GM12864 (cell line): ENCODE results near the gene PALLD.
A peak's percentile ranks its signal among the peaks of the same experiment; 100 is the strongest.

Experiments used
- DNase-seq: peaks from one replicate; pipeline ENCODE4 v3.0.0-alpha.2; 2011; ENCODE audit warnings: low read depth
- H3K4me3 ChIP-seq: 2 replicates; pipeline ENCODE4 v1.5.1; 2011; ENCODE audit warnings: mild to moderate bottlenecking, low read depth, low read length, control low read depth
- CTCF ChIP-seq: IDR thresholded peaks from 2 replicates; pipeline ENCODE4 v1.5.1; 2011; ENCODE audit warnings: low read depth, mild to moderate bottlenecking, moderate library complexity, low read length, control low read depth, inconsistent platforms; ENCODE audit errors: missing control alignments

PALLD gene

GRCh38 chr4:168574581-168575295 is 77.9 kb downstream of the PALLD start:
- no peak for DNase-seq
- no peak for TF ChIP-seq CTCF

GRCh38 chr4:168575473-168575872 is 78.6 kb downstream of the PALLD start:
- no peak for DNase-seq
- no peak for TF ChIP-seq CTCF
- no peak overlapping the region for H3K4me3 ChIP-seq

More at GRCh38 chr4:168574581-168575295, 77.9 kb downstream of the PALLD start:
- no peak overlapping the region for H3K4me3 ChIP-seq

- no peak for DNase-seq
These were observed 80.8 kb downstream of the PALLD start for GRCh38 chr4:168577624-168578023.

GRCh38 chr4:168580228-168580627 is 83.4 kb downstream of the PALLD start:
- no peak overlapping the region for H3K4me3 ChIP-seq
- DNase-seq: no peak
- TF ChIP-seq CTCF: no peak

More at GRCh38 chr4:168577624-168578023, 80.8 kb downstream of the PALLD start:
- TF ChIP-seq CTCF: no peak
- no peak overlapping the region for H3K4me3 ChIP-seq

- no peak for TF ChIP-seq CTCF
- DNase-seq: no peak
- no peak overlapping the region for H3K4me3 ChIP-seq
These were observed 87.5 kb downstream of the PALLD start for GRCh38 chr4:168584321-168584771.

GRCh38 chr4:168585168-168586091 is 88.6 kb downstream of the PALLD start:
- H3K4me3 ChIP-seq: no peak overlapping the region

More at GRCh38 chr4:168585168-168586091, 88.6 kb downstream of the PALLD start:
- no peak for DNase-seq
- TF ChIP-seq CTCF: peak; percentile 58
